ENCODE data around the gene HPS1.

GRCh38 chr10:98472196-98472595 lies 25.5 kb upstream of the HPS1 start:
- TF ChIP-seq ZBTB40 (IDR thresholded peaks at IDR 0.05; ENCODE audit: borderline replicate concordance) (no peak), SREBF2 (IDR thresholded peaks at IDR 0.05; ENCODE audit: low read length) (no peak), FOS (IDR thresholded peaks at IDR 0.05; ENCODE audit: borderline replicate concordance, extremely low read depth, insufficient read length) (no peak), FOXM1 (IDR thresholded peaks at IDR 0.05; ENCODE audit: low read depth, low read length) (no peak), BMI1 (IDR thresholded peaks at IDR 0.05; ENCODE audit: borderline replicate concordance) (no peak), CTCF (IDR thresholded peaks at IDR 0.05 in 2 of 3, conservative IDR thresholded peaks at IDR 0.05 in 1 of 3; ENCODE audit: control insufficient read depth in 2 of 3, extremely low read depth in 1 of 3, insufficient read depth in 1 of 3, low read depth in 3 of 3, low read length in 3 of 3) (no peak), ZNF274 (IDR thresholded peaks at IDR 0.05; ENCODE audit: insufficient read depth, insufficient read length) (no peak), CBX5 (IDR thresholded peaks at IDR 0.05; ENCODE audit: low read depth) (no peak), CREB1 (IDR thresholded peaks at IDR 0.05; ENCODE audit: low read depth) (no peak), RAD21 (IDR thresholded peaks at IDR 0.05; ENCODE audit: insufficient read depth, low read depth, low read length) (no peak), ZBED1 (IDR thresholded peaks at IDR 0.05; ENCODE audit: borderline replicate concordance) (no peak), SMC3 (IDR thresholded peaks at IDR 0.05; ENCODE audit: borderline replicate concordance, low read length) (no peak), MYC (IDR thresholded peaks at IDR 0.05; ENCODE audit: insufficient read depth, insufficient read length, insufficient replicate concordance, low read length, severe bottlenecking) (no peak), HDAC2 (IDR thresholded peaks at IDR 0.05) (no peak)
